HepG2 (cell line): ENCODE data around the gene UGT1A3. TPM values are rescaled to one million over a fixed set of nuclear protein-coding genes. Genes with fewer than 3 reads are reported as not detected.
A peak's percentile ranks its signal among the peaks of the same experiment; 100 is the strongest.

Experiments
- CBX2 ChIP-seq, 2 experiments: fragments of 200-600 bp in 1 of 2; sonication (generic); formaldehyde crosslinking in 1 of 2; IDR thresholded peaks; 2 replicates each; pipeline versions ENCODE4 v1.7.0 to v1.8.1; 2018 to 2022; ENCODE audit warnings: low read depth in 2 of 2, low read length in 1 of 2, mild to moderate bottlenecking in 1 of 2, missing genetic modification reagents in 1 of 2
- NFE2 ChIP-seq: sonication (generic); formaldehyde crosslinking; IDR thresholded peaks from 2 replicates; pipeline ENCODE4 v1.4.0; 2020; ENCODE audit warnings: missing genetic modification reagents
- NR2F2 ChIP-seq: IDR thresholded peaks from 2 replicates; pipeline ENCODE4 v1.6.1; 2012; ENCODE audit warnings: low read depth, inconsistent platforms, borderline replicate concordance
- RCOR2 ChIP-seq: IDR thresholded peaks from 2 replicates; pipeline ENCODE4 v1.6.1; 2016; ENCODE audit warnings: missing biosample characterization, missing genetic modification reagents
- TEAD3 ChIP-seq: optimal IDR thresholded peaks from 2 replicates; pipeline ENCODE3; 2016; ENCODE audit warnings: borderline replicate concordance
- ZNF136 ChIP-seq: sonication (generic); formaldehyde crosslinking; IDR thresholded peaks from 2 replicates; pipeline ENCODE4 v1.8.1; 2022; ENCODE audit warnings: low read depth, mild to moderate bottlenecking, moderate library complexity, missing genetic modification reagents
- ZNF274 ChIP-seq: sonication (generic); formaldehyde crosslinking; IDR thresholded peaks from 2 replicates; pipeline ENCODE4 v1.5.1; 2020; ENCODE audit warnings: mild to moderate bottlenecking, missing genetic modification reagents
- ZNF788 ChIP-seq: sonication (generic); formaldehyde crosslinking; IDR thresholded peaks from 2 replicates; pipeline ENCODE4 v1.5.0; 2020; ENCODE audit warnings: mild to moderate bottlenecking, missing genetic modification reagents, borderline replicate concordance
- polyA plus RNA-seq, 8 experiments: library from polyadenylated mRNA; depleted of rRNA in 3 of 8; stranded (reverse) in 7 of 8; unstranded in 1 of 8; fragments of >200 nt; fragmentation: Illumina TruSeq in 4 of 8; extraction: Trizol in 4 of 8; gene quantifications; 2 replicates each; pipeline versions ENCODE4 v1.2.1 to v1.2.3, GENCODE V29; 2011 to 2016; ENCODE audit warnings: low read depth in 4 of 8, missing spikeins in 1 of 8, mixed read lengths in 1 of 8; ENCODE audit not compliant: insufficient read depth in 1 of 8
- total RNA-seq, 5 experiments: library from RNA; depleted of rRNA; stranded (reverse); fragments of >200 nt; fragmentation: Illumina TruSeq; extraction: Trizol; gene quantifications; 2 replicates each; pipeline ENCODE4 v1.2.3, GENCODE V29; 2016; ENCODE audit warnings: low read depth in 1 of 5
- TF ChIP-seq, protein P1 (sequence below): IDR thresholded peaks from 2 replicates; pipeline ENCODE4 v1.6.1; 2016; ENCODE audit warnings: low read depth, missing genetic modification reagents, missing compliant biosample characterization
- TF ChIP-seq, protein P2 (sequence below): sonication (generic); formaldehyde crosslinking; IDR thresholded peaks from 2 replicates; pipeline ENCODE4 v1.5.1; 2020; ENCODE audit warnings: mild to moderate bottlenecking, missing genetic modification reagents, moderate library complexity
- TF ChIP-seq, protein P3 (sequence below): sonication (generic); formaldehyde crosslinking; IDR thresholded peaks from 2 replicates; pipeline ENCODE4 v1.5.1; 2020; ENCODE audit warnings: mild to moderate bottlenecking, moderate library complexity, missing genetic modification reagents

Gene UGT1A3
- total and polyA plus RNA-seq, 2 of the 13 experiments (the other 11 are each of a cell fraction or from before 2014, with no cell fraction given) = not detected

GRCh38 chr2:233745073-233745755 is 16.4 kb downstream of the UGT1A3 start (continued):
- TF ChIP-seq ZNF136 (CRISPR knock-in tag) (no peak; the same call in 1 of the 2 replicates), CBX2 (IDR thresholded peaks at IDR 0.05; ENCODE audit: low read depth, low read length) (no peak), CBX2 (CRISPR knock-in tag; IDR thresholded peaks at IDR 0.05; ENCODE audit: low read depth) (peak; percentile 81; the same call in 1 of the 2 replicates), ZNF788 (CRISPR knock-in tag) (peak; percentile 76; the same call in 1 of the 2 replicates), NR2F2 (peak; percentile 100), RCOR2 (CRISPR knock-in tag) (peak; percentile 96), NFE2 (CRISPR knock-in tag) (0 out of 2 replicates have a peak, but pooled peaks have one; percentile 21), TEAD3 (CRISPR knock-in tag) (peak; percentile 81), ZNF274 (CRISPR knock-in tag) (no peak; the same call in 1 of the 2 replicates)
- TF ChIP-seq, protein P1, sequence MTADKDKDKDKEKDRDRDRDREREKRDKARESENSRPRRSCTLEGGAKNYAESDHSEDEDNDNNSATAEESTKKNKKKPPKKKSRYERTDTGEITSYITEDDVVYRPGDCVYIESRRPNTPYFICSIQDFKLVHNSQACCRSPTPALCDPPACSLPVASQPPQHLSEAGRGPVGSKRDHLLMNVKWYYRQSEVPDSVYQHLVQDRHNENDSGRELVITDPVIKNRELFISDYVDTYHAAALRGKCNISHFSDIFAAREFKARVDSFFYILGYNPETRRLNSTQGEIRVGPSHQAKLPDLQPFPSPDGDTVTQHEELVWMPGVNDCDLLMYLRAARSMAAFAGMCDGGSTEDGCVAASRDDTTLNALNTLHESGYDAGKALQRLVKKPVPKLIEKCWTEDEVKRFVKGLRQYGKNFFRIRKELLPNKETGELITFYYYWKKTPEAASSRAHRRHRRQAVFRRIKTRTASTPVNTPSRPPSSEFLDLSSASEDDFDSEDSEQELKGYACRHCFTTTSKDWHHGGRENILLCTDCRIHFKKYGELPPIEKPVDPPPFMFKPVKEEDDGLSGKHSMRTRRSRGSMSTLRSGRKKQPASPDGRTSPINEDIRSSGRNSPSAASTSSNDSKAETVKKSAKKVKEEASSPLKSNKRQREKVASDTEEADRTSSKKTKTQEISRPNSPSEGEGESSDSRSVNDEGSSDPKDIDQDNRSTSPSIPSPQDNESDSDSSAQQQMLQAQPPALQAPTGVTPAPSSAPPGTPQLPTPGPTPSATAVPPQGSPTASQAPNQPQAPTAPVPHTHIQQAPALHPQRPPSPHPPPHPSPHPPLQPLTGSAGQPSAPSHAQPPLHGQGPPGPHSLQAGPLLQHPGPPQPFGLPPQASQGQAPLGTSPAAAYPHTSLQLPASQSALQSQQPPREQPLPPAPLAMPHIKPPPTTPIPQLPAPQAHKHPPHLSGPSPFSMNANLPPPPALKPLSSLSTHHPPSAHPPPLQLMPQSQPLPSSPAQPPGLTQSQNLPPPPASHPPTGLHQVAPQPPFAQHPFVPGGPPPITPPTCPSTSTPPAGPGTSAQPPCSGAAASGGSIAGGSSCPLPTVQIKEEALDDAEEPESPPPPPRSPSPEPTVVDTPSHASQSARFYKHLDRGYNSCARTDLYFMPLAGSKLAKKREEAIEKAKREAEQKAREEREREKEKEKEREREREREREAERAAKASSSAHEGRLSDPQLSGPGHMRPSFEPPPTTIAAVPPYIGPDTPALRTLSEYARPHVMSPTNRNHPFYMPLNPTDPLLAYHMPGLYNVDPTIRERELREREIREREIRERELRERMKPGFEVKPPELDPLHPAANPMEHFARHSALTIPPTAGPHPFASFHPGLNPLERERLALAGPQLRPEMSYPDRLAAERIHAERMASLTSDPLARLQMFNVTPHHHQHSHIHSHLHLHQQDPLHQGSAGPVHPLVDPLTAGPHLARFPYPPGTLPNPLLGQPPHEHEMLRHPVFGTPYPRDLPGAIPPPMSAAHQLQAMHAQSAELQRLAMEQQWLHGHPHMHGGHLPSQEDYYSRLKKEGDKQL (CRISPR knock-in tag) = peak; percentile 100
- TF ChIP-seq, protein P2, sequence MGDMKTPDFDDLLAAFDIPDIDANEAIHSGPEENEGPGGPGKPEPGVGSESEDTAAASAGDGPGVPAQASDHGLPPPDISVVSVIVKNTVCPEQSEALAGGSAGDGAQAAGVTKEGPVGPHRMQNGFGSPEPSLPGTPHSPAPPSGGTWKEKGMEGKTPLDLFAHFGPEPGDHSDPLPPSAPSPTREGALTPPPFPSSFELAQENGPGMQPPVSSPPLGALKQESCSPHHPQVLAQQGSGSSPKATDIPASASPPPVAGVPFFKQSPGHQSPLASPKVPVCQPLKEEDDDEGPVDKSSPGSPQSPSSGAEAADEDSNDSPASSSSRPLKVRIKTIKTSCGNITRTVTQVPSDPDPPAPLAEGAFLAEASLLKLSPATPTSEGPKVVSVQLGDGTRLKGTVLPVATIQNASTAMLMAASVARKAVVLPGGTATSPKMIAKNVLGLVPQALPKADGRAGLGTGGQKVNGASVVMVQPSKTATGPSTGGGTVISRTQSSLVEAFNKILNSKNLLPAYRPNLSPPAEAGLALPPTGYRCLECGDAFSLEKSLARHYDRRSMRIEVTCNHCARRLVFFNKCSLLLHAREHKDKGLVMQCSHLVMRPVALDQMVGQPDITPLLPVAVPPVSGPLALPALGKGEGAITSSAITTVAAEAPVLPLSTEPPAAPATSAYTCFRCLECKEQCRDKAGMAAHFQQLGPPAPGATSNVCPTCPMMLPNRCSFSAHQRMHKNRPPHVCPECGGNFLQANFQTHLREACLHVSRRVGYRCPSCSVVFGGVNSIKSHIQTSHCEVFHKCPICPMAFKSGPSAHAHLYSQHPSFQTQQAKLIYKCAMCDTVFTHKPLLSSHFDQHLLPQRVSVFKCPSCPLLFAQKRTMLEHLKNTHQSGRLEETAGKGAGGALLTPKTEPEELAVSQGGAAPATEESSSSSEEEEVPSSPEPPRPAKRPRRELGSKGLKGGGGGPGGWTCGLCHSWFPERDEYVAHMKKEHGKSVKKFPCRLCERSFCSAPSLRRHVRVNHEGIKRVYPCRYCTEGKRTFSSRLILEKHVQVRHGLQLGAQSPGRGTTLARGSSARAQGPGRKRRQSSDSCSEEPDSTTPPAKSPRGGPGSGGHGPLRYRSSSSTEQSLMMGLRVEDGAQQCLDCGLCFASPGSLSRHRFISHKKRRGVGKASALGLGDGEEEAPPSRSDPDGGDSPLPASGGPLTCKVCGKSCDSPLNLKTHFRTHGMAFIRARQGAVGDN (CRISPR knock-in tag) = no peak
- TF ChIP-seq, protein P3, sequence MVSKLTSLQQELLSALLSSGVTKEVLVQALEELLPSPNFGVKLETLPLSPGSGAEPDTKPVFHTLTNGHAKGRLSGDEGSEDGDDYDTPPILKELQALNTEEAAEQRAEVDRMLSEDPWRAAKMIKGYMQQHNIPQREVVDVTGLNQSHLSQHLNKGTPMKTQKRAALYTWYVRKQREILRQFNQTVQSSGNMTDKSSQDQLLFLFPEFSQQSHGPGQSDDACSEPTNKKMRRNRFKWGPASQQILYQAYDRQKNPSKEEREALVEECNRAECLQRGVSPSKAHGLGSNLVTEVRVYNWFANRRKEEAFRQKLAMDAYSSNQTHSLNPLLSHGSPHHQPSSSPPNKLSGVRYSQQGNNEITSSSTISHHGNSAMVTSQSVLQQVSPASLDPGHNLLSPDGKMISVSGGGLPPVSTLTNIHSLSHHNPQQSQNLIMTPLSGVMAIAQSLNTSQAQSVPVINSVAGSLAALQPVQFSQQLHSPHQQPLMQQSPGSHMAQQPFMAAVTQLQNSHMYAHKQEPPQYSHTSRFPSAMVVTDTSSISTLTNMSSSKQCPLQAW (CRISPR knock-in tag) = peak; percentile 100
